ENCODE results near the gene KIAA0825. TPM values are rescaled to one million over a fixed set of nuclear protein-coding genes. Genes with fewer than 3 reads are reported as not detected.
"Not testable (repeated sequence)": the region's sequence is repeated elsewhere in the genome, so short reads cannot be mapped to it uniquely, and the experiment has no call there.

KIAA0825 gene
- total RNA-seq, 5 donors from 2014 or later (not counting 1 experiment from before 2014, with no cell fraction given), result 1.4 to 4.0 (median 1.6) TPM

- Histone ChIP-seq H3K4me3 (ENCODE audit: control insufficient read depth in 1 of 2, extremely low read depth in 1 of 2, low read length in 1 of 2) (no peak overlapping the region), H3K36me3 (ENCODE audit: control insufficient read depth in 2 of 2, extremely low read depth in 1 of 2, insufficient read depth in 1 of 2, low read length in 1 of 2) (no peaks in the 10 kb centered on the region), H3K27me3 (replicated peaks in 1 of 2; ENCODE audit: control insufficient read depth in 2 of 2, extremely low read depth in 1 of 2, insufficient read depth in 2 of 2, low read length in 1 of 2) (no peaks in the 10 kb centered on the region), H3K9me3 (no peaks in the 10 kb centered on the region), H3K27ac (ENCODE audit: low read length) (no peak overlapping the region), H3K4me1 (ENCODE audit: control insufficient read depth in 1 of 2, extremely low read depth in 1 of 2, insufficient read depth in 2 of 2, low read length in 2 of 2) (peaks cover 7 to 8% of the 10 kb centered on the region in 2 experiments)
- ATAC-seq (replicated peaks in 1 of 4) (no peak), DNase-seq (peak in 1 of 35 experiments; percentile 18)
- ChIA-PET CTCF (interaction anchor here in 1 of 2 donors (1.0 kb wide), 1 partner anchor 38 kb away, joined by 3 read pairs; no protein-coding TSS in a partner anchor), POLR2A (interaction anchor here in 1 of 2 donors (0.5 kb wide), 1 partner anchor 1239 kb away, joined by 6 read pairs; no protein-coding TSS in a partner anchor)
- WGBS (ENCODE audit: insufficient coverage), result no CpG with 5 or more reads among the region's 2 CpGs
- H3K4me3 Mint-ChIP-seq, result no peak overlapping the region
- peaks cover 15 to 33% (median 21%) of the 10 kb centered on the region in 3 donors for H3K4me1 Mint-ChIP-seq
- H3K27ac Mint-ChIP-seq, result no peak overlapping the region
- H3K9me3 Mint-ChIP-seq, result no peaks in the 10 kb centered on the region
- no peaks in the 10 kb centered on the region for H3K27me3 Mint-ChIP-seq
- H3K36me3 Mint-ChIP-seq, result no peaks in the 10 kb centered on the region
Observed at GRCh38 chr5:94613583-94613982, 4.8 kb downstream of the KIAA0825 start.

GRCh38 chr5:94595281-94595840 is 23.0 kb downstream of the KIAA0825 start:
- WGBS (ENCODE audit: insufficient coverage), result 93% methylated on average over 6 of the region's 7 CpGs
- no peak overlapping the region for H3K4me3 ChIP-seq (ENCODE audit: control insufficient read depth in 1 of 2, extremely low read depth in 1 of 2, low read length in 1 of 2)
- H3K4me1 ChIP-seq (ENCODE audit: control insufficient read depth in 1 of 2, extremely low read depth in 1 of 2, insufficient read depth in 2 of 2, low read length in 2 of 2), result no peaks in the 10 kb centered on the region
- ATAC-seq (replicated peaks in 1 of 4), result no peak
- ChIA-PET POLR2A (interaction anchor here in 1 of 2 donors (0.6 kb wide), 1 partner anchor 32 kb away, joined by 3 read pairs; no protein-coding TSS in a partner anchor), CTCF (interaction anchor here in 1 of 2 donors (0.6 kb wide), 2 partner anchors 12 to 71 kb away, joined by 3 read pairs; no protein-coding TSS in a partner anchor)
- H3K36me3 ChIP-seq (ENCODE audit: control insufficient read depth in 2 of 2, extremely low read depth in 1 of 2, insufficient read depth in 1 of 2, low read length in 1 of 2), result no peaks in the 10 kb centered on the region
- H3K9me3 ChIP-seq, result no peaks in the 10 kb centered on the region
- H3K27ac ChIP-seq (ENCODE audit: low read length), result no peak overlapping the region
- H3K27me3 ChIP-seq (replicated peaks in 1 of 2; ENCODE audit: control insufficient read depth in 2 of 2, extremely low read depth in 1 of 2, insufficient read depth in 2 of 2, low read length in 1 of 2), result no peaks in the 10 kb centered on the region
- Mint-ChIP-seq H3K27ac (no peak overlapping the region), H3K4me3 (no peak overlapping the region), H3K4me1 (no peaks in the 10 kb centered on the region), H3K9me3 (peaks cover 4 to 14% (median 7%) of the 10 kb centered on the region in 3 donors), H3K36me3 (peaks cover 14% of the 10 kb centered on the region), H3K27me3 (no peaks in the 10 kb centered on the region)
- DNase-seq, result no peak

GRCh38 chr5:94577466-94578245 is 40.7 kb downstream of the KIAA0825 start:
- H3K4me1 ChIP-seq (ENCODE audit: control insufficient read depth in 1 of 2, extremely low read depth in 1 of 2, insufficient read depth in 2 of 2, low read length in 2 of 2), result peaks cover 14 to 29% of the 10 kb centered on the region in 2 experiments
- DNase-seq (peak in 1 of 35 experiments; percentile 55), ATAC-seq (replicated peaks in 1 of 4) (peak; percentile 50 to 78 (median 67))
- ChIA-PET POLR2A (interaction anchor here in 1 of 2 donors (0.5 kb wide), 1 partner anchor 12 kb away, joined by 3 read pairs; no protein-coding TSS in a partner anchor), CTCF (no interaction called here)
- H3K4me3 Mint-ChIP-seq, result peak overlapping the region in 2 of 3 donors; percentile 23 to 34
- H3K27ac ChIP-seq (ENCODE audit: low read length), result no peak overlapping the region
- H3K4me1 Mint-ChIP-seq, result peaks cover 36 to 59% (median 52%) of the 10 kb centered on the region in 3 donors
- H3K27ac Mint-ChIP-seq, result peak overlapping the region in 1 of 2 donors; percentile 33
- no peak overlapping the region for H3K4me3 ChIP-seq (ENCODE audit: control insufficient read depth in 1 of 2, extremely low read depth in 1 of 2, low read length in 1 of 2)
- no peaks in the 10 kb centered on the region for H3K9me3 Mint-ChIP-seq
- H3K36me3 ChIP-seq (ENCODE audit: control insufficient read depth in 2 of 2, extremely low read depth in 1 of 2, insufficient read depth in 1 of 2, low read length in 1 of 2), result no peaks in the 10 kb centered on the region
- no peaks in the 10 kb centered on the region for H3K27me3 Mint-ChIP-seq
- peaks cover 5% of the 10 kb centered on the region for H3K36me3 Mint-ChIP-seq
- H3K27me3 ChIP-seq (replicated peaks in 1 of 2; ENCODE audit: control insufficient read depth in 2 of 2, extremely low read depth in 1 of 2, insufficient read depth in 2 of 2, low read length in 1 of 2), result no peaks in the 10 kb centered on the region
- H3K9me3 ChIP-seq, result no peaks in the 10 kb centered on the region

GRCh38 chr5:94575196-94575595 is 43.2 kb downstream of the KIAA0825 start:
- H3K36me3 ChIP-seq (ENCODE audit: control insufficient read depth in 2 of 2, extremely low read depth in 1 of 2, insufficient read depth in 1 of 2, low read length in 1 of 2), result no peaks in the 10 kb centered on the region
- ChIA-PET POLR2A (interaction anchor here in 1 of 2 donors (0.6 kb wide), 1 partner anchor 19 kb away, joined by 3 read pairs; no protein-coding TSS in a partner anchor), CTCF (interaction anchor here in 1 of 2 donors (0.6 to 1.0 kb wide), 2 partner anchors 39 to 162 kb away, joined by 3 read pairs; no protein-coding TSS in a partner anchor)
- peak in 1 of 35 experiments; percentile 33 for DNase-seq
- H3K9me3 ChIP-seq, result no peaks in the 10 kb centered on the region
- no peaks in the 10 kb centered on the region for H3K27me3 ChIP-seq (replicated peaks in 1 of 2; ENCODE audit: control insufficient read depth in 2 of 2, extremely low read depth in 1 of 2, insufficient read depth in 2 of 2, low read length in 1 of 2)
- Mint-ChIP-seq H3K9me3 (no peaks in the 10 kb centered on the region), H3K27me3 (no peaks in the 10 kb centered on the region), H3K36me3 (peaks cover 2% of the 10 kb centered on the region), H3K4me1 (peaks cover 36 to 53% (median 46%) of the 10 kb centered on the region in 3 donors), H3K27ac (peak overlapping the region; percentile 81 to 85), H3K4me3 (peak overlapping the region in 1 of 3 donors; percentile 26)
- H3K27ac ChIP-seq (ENCODE audit: low read length), result peak overlapping the region; percentile 30
- peaks cover 14 to 29% of the 10 kb centered on the region in 2 experiments for H3K4me1 ChIP-seq (ENCODE audit: control insufficient read depth in 1 of 2, extremely low read depth in 1 of 2, insufficient read depth in 2 of 2, low read length in 2 of 2)
- ATAC-seq (replicated peaks in 1 of 4), result peak; percentile 43 to 58 (median 48)
- no peak overlapping the region for H3K4me3 ChIP-seq (ENCODE audit: control insufficient read depth in 1 of 2, extremely low read depth in 1 of 2, low read length in 1 of 2)
- 57% methylated on average over 1 of the region's 4 CpGs for WGBS (ENCODE audit: insufficient coverage)

GRCh38 chr5:94573349-94573748 is 45.1 kb downstream of the KIAA0825 start:
- H3K27me3 ChIP-seq (replicated peaks in 1 of 2; ENCODE audit: control insufficient read depth in 2 of 2, extremely low read depth in 1 of 2, insufficient read depth in 2 of 2, low read length in 1 of 2); H3K27ac Mint-ChIP-seq; H3K27me3 Mint-ChIP-seq; DNase-seq; CTCF ChIA-PET; H3K4me3 ChIP-seq (ENCODE audit: control insufficient read depth in 1 of 2, extremely low read depth in 1 of 2, low read length in 1 of 2); H3K4me3 Mint-ChIP-seq; H3K36me3 Mint-ChIP-seq; H3K36me3 ChIP-seq (ENCODE audit: control insufficient read depth in 2 of 2, extremely low read depth in 1 of 2, insufficient read depth in 1 of 2, low read length in 1 of 2); POLR2A ChIA-PET; H3K27ac ChIP-seq (ENCODE audit: low read length); H3K9me3 ChIP-seq; H3K9me3 Mint-ChIP-seq; ATAC-seq (replicated peaks in 1 of 4): not testable (repeated sequence)
- peaks cover 14 to 23% of the 10 kb centered on the region in 2 experiments for H3K4me1 ChIP-seq (ENCODE audit: control insufficient read depth in 1 of 2, extremely low read depth in 1 of 2, insufficient read depth in 2 of 2, low read length in 2 of 2)
- peaks cover 30 to 41% (median 39%) of the 10 kb centered on the region in 3 donors for H3K4me1 Mint-ChIP-seq
- 67% methylated on average over 1 of the region's 1 CpG for whole genome bisulfite sequencing (ENCODE audit: insufficient coverage)

- CTCF ChIA-PET, result no interaction called here
- H3K4me3 Mint-ChIP-seq, result no peak overlapping the region
Observed at GRCh38 chr5:94571415-94571814, 47.0 kb downstream of the KIAA0825 start.

More at GRCh38 chr5:94571415-94571814, 47.0 kb downstream of the KIAA0825 start:
- Mint-ChIP-seq H3K36me3 (peaks cover 2% of the 10 kb centered on the region), H3K9me3 (no peaks in the 10 kb centered on the region), H3K27me3 (no peaks in the 10 kb centered on the region), H3K4me1 (peaks cover 14 to 24% (median 22%) of the 10 kb centered on the region in 3 donors), H3K27ac (no peak overlapping the region)
- POLR2A ChIA-PET, result no interaction called here
- no peaks in the 10 kb centered on the region for H3K27me3 ChIP-seq (replicated peaks in 1 of 2; ENCODE audit: control insufficient read depth in 2 of 2, extremely low read depth in 1 of 2, insufficient read depth in 2 of 2, low read length in 1 of 2)
- peaks cover 3 to 21% of the 10 kb centered on the region in 2 experiments for H3K4me1 ChIP-seq (ENCODE audit: control insufficient read depth in 1 of 2, extremely low read depth in 1 of 2, insufficient read depth in 2 of 2, low read length in 2 of 2)
- no peak overlapping the region for H3K27ac ChIP-seq (ENCODE audit: low read length)
- DNase-seq (no peak), ATAC-seq (replicated peaks in 1 of 4) (no peak)
- H3K9me3 ChIP-seq, result no peaks in the 10 kb centered on the region
- H3K4me3 ChIP-seq (ENCODE audit: control insufficient read depth in 1 of 2, extremely low read depth in 1 of 2, low read length in 1 of 2), result no peak overlapping the region
- H3K36me3 ChIP-seq (ENCODE audit: control insufficient read depth in 2 of 2, extremely low read depth in 1 of 2, insufficient read depth in 1 of 2, low read length in 1 of 2), result no peaks in the 10 kb centered on the region
